Parathyroid adenoma (tissue), 2 donors: ENCODE measurements around the gene DNAH9.

ENCODE experiments used
- H2AFZ ChIP-seq: fragments of 300-600 bp; sonication (generic); one replicate; pipeline ENCODE4 v1.7.0; 2017; ENCODE audit warnings: antibody characterized with exemption, mild to moderate bottlenecking
- H3K27ac ChIP-seq: fragments of 300-600 bp; sonication (generic); one replicate; pipeline ENCODE4 v1.7.0; 2017
- H3K27me3 ChIP-seq: fragments of 300-600 bp; sonication (generic); one replicate; pipeline ENCODE4 v1.7.0; 2017; ENCODE audit warnings: low read length; ENCODE audit not compliant: control insufficient read depth, insufficient read depth
- H3K36me3 ChIP-seq: fragments of 300-600 bp; sonication (generic); one replicate; pipeline ENCODE4 v1.7.0; 2017; ENCODE audit warnings: low read length; ENCODE audit not compliant: control insufficient read depth, insufficient read depth
- H3K4me1 ChIP-seq: fragments of 300-600 bp; sonication (generic); one replicate; pipeline ENCODE4 v1.7.0; 2017; ENCODE audit warnings: control low read depth
- H3K4me2 ChIP-seq: fragments of 300-600 bp; sonication (generic); one replicate; pipeline ENCODE4 v1.7.0; 2017; ENCODE audit warnings: low read length
- H3K4me3 ChIP-seq: fragments of 300-600 bp; sonication (generic); one replicate; pipeline ENCODE4 v1.7.0; 2017; ENCODE audit warnings: low read depth, low read length
- H3K79me2 ChIP-seq: fragments of 300-600 bp; sonication (generic); one replicate; pipeline ENCODE4 v1.7.0; 2017; ENCODE audit warnings: control low read depth
- H3K9ac ChIP-seq: fragments of 300-600 bp; sonication (generic); one replicate; pipeline ENCODE4 v1.7.0; 2017; ENCODE audit warnings: mild to moderate bottlenecking
- H3K9me3 ChIP-seq: fragments of 300-600 bp; sonication (generic); one replicate; pipeline ENCODE4 v1.7.0; 2017; ENCODE audit warnings: low read length; ENCODE audit not compliant: control insufficient read depth
- TF ChIP-seq, protein P1 (sequence below): fragments of 300-600 bp; sonication (generic); IDR thresholded peaks from one replicate; pipeline ENCODE4 v1.7.0; 2017; ENCODE audit warnings: antibody characterized with exemption, mild to moderate bottlenecking
- donor health status: primary hyperparathyroidism.

The DNAH9 gene

DNA sequence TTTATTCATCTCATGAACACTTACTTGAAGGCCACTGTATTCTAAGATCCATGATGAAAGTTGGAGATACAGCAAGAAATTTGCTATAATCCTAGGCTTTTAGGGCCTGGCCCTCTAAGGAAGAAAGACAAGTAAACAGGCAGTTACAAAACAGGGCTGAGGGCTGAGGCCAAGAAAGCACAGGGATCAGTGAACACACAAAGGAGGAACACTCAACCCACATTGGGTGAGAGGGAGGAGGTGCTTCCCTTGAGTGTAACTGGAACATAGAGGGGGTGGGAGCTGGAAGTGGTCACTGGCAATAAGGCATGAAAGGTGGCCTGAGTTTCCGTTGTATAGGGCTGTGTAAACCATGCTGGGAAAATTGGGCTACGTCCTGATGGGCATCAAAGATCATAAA is 286.8 kb downstream of the DNAH9 start:
- Histone ChIP-seq H3K36me3 (no peaks in the 10 kb centered on the region), H3K79me2 (no peaks in the 10 kb centered on the region), H3K4me2 (no peak overlapping the region), H3K4me3 (no peak overlapping the region), H3K9ac (no peak overlapping the region), H3K4me1 (no peaks in the 10 kb centered on the region), H3K27ac (no peak overlapping the region), H3K9me3 (no peaks in the 10 kb centered on the region), H3K27me3 (no peaks in the 10 kb centered on the region), H2AFZ (no peak overlapping the region)
- TF ChIP-seq, protein P1, sequence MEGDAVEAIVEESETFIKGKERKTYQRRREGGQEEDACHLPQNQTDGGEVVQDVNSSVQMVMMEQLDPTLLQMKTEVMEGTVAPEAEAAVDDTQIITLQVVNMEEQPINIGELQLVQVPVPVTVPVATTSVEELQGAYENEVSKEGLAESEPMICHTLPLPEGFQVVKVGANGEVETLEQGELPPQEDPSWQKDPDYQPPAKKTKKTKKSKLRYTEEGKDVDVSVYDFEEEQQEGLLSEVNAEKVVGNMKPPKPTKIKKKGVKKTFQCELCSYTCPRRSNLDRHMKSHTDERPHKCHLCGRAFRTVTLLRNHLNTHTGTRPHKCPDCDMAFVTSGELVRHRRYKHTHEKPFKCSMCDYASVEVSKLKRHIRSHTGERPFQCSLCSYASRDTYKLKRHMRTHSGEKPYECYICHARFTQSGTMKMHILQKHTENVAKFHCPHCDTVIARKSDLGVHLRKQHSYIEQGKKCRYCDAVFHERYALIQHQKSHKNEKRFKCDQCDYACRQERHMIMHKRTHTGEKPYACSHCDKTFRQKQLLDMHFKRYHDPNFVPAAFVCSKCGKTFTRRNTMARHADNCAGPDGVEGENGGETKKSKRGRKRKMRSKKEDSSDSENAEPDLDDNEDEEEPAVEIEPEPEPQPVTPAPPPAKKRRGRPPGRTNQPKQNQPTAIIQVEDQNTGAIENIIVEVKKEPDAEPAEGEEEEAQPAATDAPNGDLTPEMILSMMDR: no peak

DNA sequence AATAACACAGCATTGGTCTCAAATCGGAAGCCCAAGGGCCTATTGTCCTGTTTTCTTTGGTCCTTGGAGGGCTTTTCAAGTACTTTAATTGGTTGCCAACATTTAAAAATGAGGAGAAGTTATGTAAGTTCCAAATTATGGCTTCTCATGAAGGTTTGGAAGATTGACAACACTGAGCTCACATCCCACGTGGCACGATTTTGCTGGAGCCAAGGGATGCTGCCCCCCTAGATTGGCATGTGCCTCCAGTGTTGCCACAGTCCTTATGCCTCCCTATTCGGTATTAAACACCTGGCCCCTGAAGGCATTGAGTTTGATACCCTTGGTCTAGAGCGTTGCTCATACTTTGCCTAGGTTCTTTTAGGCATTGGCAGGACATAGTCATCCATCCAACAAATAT is 291.0 kb downstream of the DNAH9 start:
- no peaks in the 10 kb centered on the region for H3K36me3 ChIP-seq
- H3K9me3 ChIP-seq: no peaks in the 10 kb centered on the region
- no peak overlapping the region for H2AFZ ChIP-seq
- no peaks in the 10 kb centered on the region for H3K79me2 ChIP-seq
- no peak overlapping the region for H3K27ac ChIP-seq
- H3K4me1 ChIP-seq: no peaks in the 10 kb centered on the region
- no peaks in the 10 kb centered on the region for H3K27me3 ChIP-seq
- no peak overlapping the region for H3K4me3 ChIP-seq
- no peak overlapping the region for H3K9ac ChIP-seq
- TF ChIP-seq, protein P1: no peak
- no peak overlapping the region for H3K4me2 ChIP-seq

DNA sequence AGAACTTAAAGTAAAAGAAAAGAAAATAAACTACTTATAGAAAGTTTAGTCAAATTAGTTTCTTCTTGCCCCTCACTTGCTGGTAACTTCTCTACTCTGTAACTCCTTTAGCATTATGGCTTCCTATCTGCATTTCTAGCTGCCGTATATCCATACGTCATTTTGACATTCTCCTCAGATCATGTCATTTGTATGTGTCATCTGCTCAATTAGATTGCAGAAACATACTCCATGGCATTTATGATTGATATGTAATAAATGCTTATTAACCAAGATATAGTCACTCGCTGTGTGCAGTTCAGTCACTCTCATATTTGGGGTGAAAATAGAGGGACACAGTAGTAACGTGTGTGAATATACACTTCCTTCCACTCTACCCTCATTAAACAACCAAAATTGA is 295.6 kb downstream of the DNAH9 start:
- TF ChIP-seq, protein P1: no peak
- no peak overlapping the region for H3K27ac ChIP-seq
- H3K4me3 ChIP-seq: no peak overlapping the region
- no peaks in the 10 kb centered on the region for H3K27me3 ChIP-seq
- no peaks in the 10 kb centered on the region for H3K9me3 ChIP-seq
- H3K79me2 ChIP-seq: no peaks in the 10 kb centered on the region
- no peaks in the 10 kb centered on the region for H3K36me3 ChIP-seq
- no peak overlapping the region for H3K4me2 ChIP-seq
- H3K4me1 ChIP-seq: no peaks in the 10 kb centered on the region
- no peak overlapping the region for H2AFZ ChIP-seq
- H3K9ac ChIP-seq: no peak overlapping the region

DNA sequence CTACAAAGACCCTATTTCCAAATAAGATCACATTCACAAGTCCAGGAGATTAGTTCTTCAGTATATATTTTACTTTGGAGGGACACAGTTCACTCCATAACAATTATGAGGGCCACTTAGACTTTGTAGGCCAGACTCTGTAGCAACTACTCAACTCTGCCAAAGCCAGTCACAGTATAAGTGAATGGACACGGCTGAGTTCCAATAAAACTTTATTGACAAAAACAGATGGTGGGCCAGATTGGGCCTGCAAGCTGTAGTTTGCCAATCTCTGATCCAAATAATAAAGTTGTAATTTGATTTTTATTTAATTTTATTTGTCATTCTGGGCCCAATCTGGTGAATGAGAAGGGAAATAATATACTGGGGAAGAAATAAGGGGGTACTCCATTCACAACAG is 297.9 kb downstream of the DNAH9 start:
- TF ChIP-seq, protein P1: no peak

DNA sequence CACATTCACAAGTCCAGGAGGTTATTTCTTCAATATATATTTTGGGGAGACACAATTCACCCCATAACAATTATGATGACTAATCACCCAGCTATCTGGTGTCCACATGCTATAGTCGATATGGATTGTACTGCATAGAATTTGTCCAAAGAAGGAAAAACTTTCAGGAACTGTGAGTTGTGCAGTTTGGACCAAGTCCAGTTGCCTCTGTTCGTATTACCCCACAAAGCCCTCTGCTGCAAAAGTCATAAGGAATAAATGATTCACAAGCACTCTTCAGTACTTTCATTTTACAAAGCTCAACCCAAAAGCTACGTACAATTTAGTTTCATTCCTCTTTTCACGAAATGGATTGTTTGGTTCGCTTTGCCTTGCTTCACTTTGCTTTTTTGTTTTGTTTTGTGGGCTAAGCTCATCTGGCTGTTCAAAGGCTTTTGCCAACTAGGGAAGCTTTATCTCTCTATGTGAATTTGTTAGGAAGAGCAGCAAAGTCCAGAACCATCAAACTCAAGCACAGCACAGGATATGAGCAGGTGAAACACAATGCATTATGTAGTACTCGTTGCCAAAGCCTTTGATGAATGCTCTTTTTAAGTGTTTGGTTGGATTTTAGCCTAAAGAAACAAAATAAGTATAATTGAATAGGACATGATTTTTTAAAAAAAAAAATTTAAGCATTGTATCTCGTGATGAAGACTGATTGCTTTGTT is 300.4 kb downstream of the DNAH9 start:
- Histone ChIP-seq H3K27me3 (no peaks in the 10 kb centered on the region), H3K4me2 (no peak overlapping the region), H3K4me1 (no peaks in the 10 kb centered on the region), H3K4me3 (no peak overlapping the region), H3K27ac (no peak overlapping the region), H3K9ac (no peak overlapping the region), H2AFZ (no peak overlapping the region), H3K79me2 (no peaks in the 10 kb centered on the region), H3K36me3 (no peaks in the 10 kb centered on the region), H3K9me3 (no peaks in the 10 kb centered on the region)
- TF ChIP-seq, protein P1: no peak

More for the DNA sequence above, 297.9 kb downstream of the DNAH9 start:
- Histone ChIP-seq H3K79me2 (no peaks in the 10 kb centered on the region), H3K36me3 (no peaks in the 10 kb centered on the region), H3K27ac (no peak overlapping the region), H3K4me1 (no peaks in the 10 kb centered on the region), H3K4me3 (no peak overlapping the region), H3K9me3 (no peaks in the 10 kb centered on the region), H3K27me3 (no peaks in the 10 kb centered on the region), H2AFZ (no peak overlapping the region), H3K9ac (no peak overlapping the region), H3K4me2 (no peak overlapping the region)
